Inferior parietal cortex (tissue), 1 donor: ENCODE measurements around the gene GSE1.

ENCODE experiments used
- DNase-seq: peaks from one replicate; pipeline ENCODE4 v3.0.0-alpha.2; 2016; ENCODE audit errors: extremely low spot score

GSE1 gene

GRCh38 chr16:85612801-85613603, at the start of gene GSE1:
Gene GSE1 (plus strand): TSS chr16:85613322. CDS start chr16:85613392, 70 bp downstream.
- peak; percentile 45 for DNase-seq

GRCh38 chr16:85563515-85564276, 49.4 kb upstream of the GSE1 start:
- DNase-seq = no peak

- DNase-seq = no peak
Measured at GRCh38 chr16:85564277-85565051, 48.7 kb upstream of the GSE1 start.

GRCh38 chr16:85565340-85565739, 47.8 kb upstream of the GSE1 start:
- DNase-seq = no peak

GRCh38 chr16:85565801-85566526, 47.2 kb upstream of the GSE1 start:
- DNase-seq = no peak

GRCh38 chr16:85566561-85567100, 46.5 kb upstream of the GSE1 start:
- DNase-seq = no peak

- no peak for DNase-seq
Measured at GRCh38 chr16:85567101-85567866, 45.8 kb upstream of the GSE1 start.

GRCh38 chr16:85567935-85568334, 45.2 kb upstream of the GSE1 start:
- no peak for DNase-seq

GRCh38 chr16:85568519-85568918, 44.6 kb upstream of the GSE1 start:
- no peak for DNase-seq

- DNase-seq = no peak
Measured at GRCh38 chr16:85569039-85569614, 44.0 kb upstream of the GSE1 start.

GRCh38 chr16:85569615-85570212, 43.4 kb upstream of the GSE1 start:
- DNase-seq = no peak

- no peak for DNase-seq
Measured at GRCh38 chr16:85570213-85570734, 42.8 kb upstream of the GSE1 start.

- no peak for DNase-seq
Measured at GRCh38 chr16:85570735-85571562, 42.2 kb upstream of the GSE1 start.

- no peak for DNase-seq
Measured at GRCh38 chr16:85571563-85571812, 41.6 kb upstream of the GSE1 start.

GRCh38 chr16:85571813-85572619, 41.1 kb upstream of the GSE1 start:
- no peak for DNase-seq

- DNase-seq = no peak
Measured at GRCh38 chr16:85573045-85573695, 40.0 kb upstream of the GSE1 start.
